K562 (cell line): ENCODE results near the gene INCENP. TPM values are rescaled to one million over a fixed set of nuclear protein-coding genes. Genes with fewer than 3 reads are reported as not detected.

Experiments
- ATAC-seq: fragments of 200-7000 bp; cut with Tn5 transposase; 3 replicates; pipeline ENCODE4 v1.9.1; 2020; ENCODE audit warnings: moderate library complexity
- BruUV-seq: library from RNA; stranded (reverse); fragments of 400-500 nt; replicated peaks from 2 replicates; lab custom pipeline; 2021; lab: Mats Ljungman, UMichigan
- CTCF ChIA-PET: fragments of 300-600 bp; formaldehyde crosslinking; extraction: SDS; loops from one replicate; lab custom pipeline; 2021; ENCODE audit warnings: low intra/inter-chr PET ratio; lab: Yijun Ruan, JAX
- POLR2A ChIA-PET: fragments of 300-600, 350-650 bp; sonication (Branson Sonifier 250); formaldehyde crosslinking; extraction: SDS; loops from one replicate; lab custom pipeline; 2021; ENCODE audit warnings: antibody characterized with exemption, inconsistent platforms; lab: Yijun Ruan, JAX
- DNase-seq, 4 experiments: peaks; one replicate each; pipeline versions ENCODE4 v3.0.0 to v3.0.0-alpha.2; 2011 to 2018; ENCODE audit warnings: low spot score in 3 of 4, mixed read lengths in 3 of 4; ENCODE audit errors: extremely low read depth in 1 of 4
- FAIRE-seq: peaks from 2 replicates; lab custom pipeline; 2011; peaks lifted over from hg19 to GRCh38; lab: Jason Lieb, UNC
- H2AFZ ChIP-seq: 2 replicates; pipeline ENCODE4 v1.6.0; 2011; ENCODE audit warnings: low read depth, low read length, control low read depth, inconsistent platforms
- H3K27ac ChIP-seq: fragments of 200-600 bp; 3 replicates; pipeline ENCODE4 v1.8.0; 2011; ENCODE audit warnings: low read depth, mild to moderate bottlenecking, control low read depth, inconsistent platforms, low read length, moderate library complexity, mixed read lengths; ENCODE audit errors: extremely low read depth
- H3K27me3 ChIP-seq, 2 experiments: fragments of 300-600 bp in 1 of 2; 2 replicates in 1 of 2; 3 replicates in 1 of 2; pipeline versions ENCODE4 v1.6.0 to v1.8.0; 2011; ENCODE audit warnings: inconsistent platforms in 2 of 2, low read length in 2 of 2, mild to moderate bottlenecking in 1 of 2, mixed read lengths in 1 of 2, moderate library complexity in 1 of 2; ENCODE audit not compliant: control insufficient read depth in 2 of 2, insufficient read depth in 2 of 2
- H3K36me3 ChIP-seq: fragments of 300-600 bp; 3 replicates; pipeline ENCODE4 v1.8.0; 2011; ENCODE audit warnings: mild to moderate bottlenecking, low read length, inconsistent platforms; ENCODE audit not compliant: control insufficient read depth, insufficient read depth
- H3K4me1 ChIP-seq, 2 experiments: fragments of 200-600 bp in 1 of 2; replicated peaks in 1 of 2; 2 replicates in 1 of 2; 3 replicates in 1 of 2; pipeline versions ENCODE4 v1.5.1 to v1.8.0; 2011; ENCODE audit warnings: inconsistent platforms in 2 of 2, low read length in 2 of 2, mild to moderate bottlenecking in 1 of 2, mixed read lengths in 1 of 2, moderate library complexity in 1 of 2; ENCODE audit not compliant: control insufficient read depth in 2 of 2, insufficient read depth in 2 of 2
- H3K4me2 ChIP-seq: 2 replicates; pipeline ENCODE4 v1.6.1; 2011; ENCODE audit warnings: low read length, control low read depth, inconsistent platforms, mixed read lengths; ENCODE audit not compliant: insufficient read depth
- H3K4me3 ChIP-seq: fragments of 200-600 bp; sonication (generic), shearing (Covaris generic); 2 replicates; pipeline ENCODE4 v1.5.1; 2016; ENCODE audit warnings: control low read depth, inconsistent platforms
- H3K79me2 ChIP-seq: fragments of 200-600 bp; 3 replicates; pipeline ENCODE4 v1.8.0; 2011; ENCODE audit warnings: low read length, inconsistent platforms; ENCODE audit not compliant: control insufficient read depth, insufficient read depth
- H3K9ac ChIP-seq, 2 experiments: 2 replicates each; pipeline versions ENCODE4 v1.6.0 to v1.6.1; 2011; ENCODE audit warnings: low read depth in 2 of 2, low read length in 2 of 2, control low read depth in 1 of 2, inconsistent platforms in 1 of 2, mild to moderate bottlenecking in 1 of 2, mixed read lengths in 1 of 2; ENCODE audit not compliant: insufficient read depth in 1 of 2
- H3K9me1 ChIP-seq: one replicate; pipeline ENCODE4 v1.6.0; 2011; ENCODE audit warnings: inconsistent platforms, mild to moderate bottlenecking, low read length, moderate library complexity; ENCODE audit not compliant: control insufficient read depth, insufficient read depth
- H3K9me3 ChIP-seq: replicated peaks from 2 replicates; pipeline ENCODE4 v1.5.1; 2011; ENCODE audit warnings: low read depth, low read length, inconsistent platforms; ENCODE audit not compliant: control insufficient read depth, insufficient read depth
- H4K20me1 ChIP-seq: replicated peaks from 2 replicates; pipeline ENCODE4 v1.6.1; 2011; ENCODE audit warnings: low read length, inconsistent platforms, mixed read lengths; ENCODE audit not compliant: control insufficient read depth, insufficient read depth
- POLR2AphosphoS2 ChIP-seq: IDR thresholded peaks from 2 replicates; pipeline ENCODE4 v1.6.1; 2012; ENCODE audit warnings: low read length, improper control_type of control experiment
- PRDM10 ChIP-seq: fragments of 450-650 bp; IDR thresholded peaks from 2 replicates; pipeline ENCODE4 v1.6.1; 2018; ENCODE audit not compliant: partially characterized antibody
- TFE3 ChIP-seq: fragments of 450-650 bp; formaldehyde crosslinking; IDR thresholded peaks from 2 replicates; pipeline ENCODE4 v1.4.0; 2020; ENCODE audit warnings: mild to moderate bottlenecking, mixed read lengths
- USF1 ChIP-seq: sonication (generic); formaldehyde crosslinking; IDR thresholded peaks from 2 replicates; pipeline ENCODE4 v1.9.0; 2022; ENCODE audit warnings: mild to moderate bottlenecking, missing genetic modification reagents
- WGBS: fragments of 100-300 bp; shearing (Covaris generic); methylation state at CpG from one replicate; pipeline ENCODE4 v1.1.6; 2016; ENCODE audit warnings: low coverage, mixed read lengths; ENCODE audit not compliant: insufficient coverage; ENCODE audit errors: missing lambda C conversion rate; 5-methylcytosine and 5-hydroxymethylcytosine counted together
- in situ Hi-C: fragments of 300-500 bp; cut with MboI; formaldehyde crosslinking; loops from 4 replicates; pipeline ENCODE4 v1.15.0; 2018; ENCODE audit warnings: inconsistent platforms, mixed read lengths
- intact Hi-C: fragments of 100-400 bp; cut with micrococcal nuclease; formaldehyde crosslinking; loops from 2 replicates; pipeline ENCODE4 v1.14.2; 2022
- polyA plus RNA-seq, 8 experiments: library from polyadenylated mRNA; depleted of rRNA in 4 of 8; stranded (reverse) in 5 of 8; unstranded in 3 of 8; fragments of >200 nt; fragmentation: Nextera tagmentation in 2 of 8; fragmentation: Illumina TruSeq in 1 of 8; extraction: Ambion mirVana in 2 of 8; extraction: Trizol in 1 of 8; gene quantifications; 2 replicates each; pipeline versions ENCODE4 v1.2.1 to v1.2.3, GENCODE V29; 2011 to 2014; ENCODE audit warnings: inconsistent platforms in 1 of 8, missing spikeins in 1 of 8
- total RNA-seq, 7 experiments: library from RNA; depleted of rRNA in 6 of 7; stranded (reverse); fragments of >200 nt in 6 of 7; fragmentation: Illumina TruSeq in 2 of 7; extraction: Trizol in 2 of 7; gene quantifications; 2 replicates each; pipeline versions ENCODE4 v1.2.1 to v1.2.3, GENCODE V29; 2011 to 2021; ENCODE audit warnings: low replicate concordance in 1 of 7

The INCENP gene
- total and polyA plus RNA-seq, 9 of the 15 experiments (the other 6 are each of a cell fraction or from before 2014, with no cell fraction given), result 1.1 to 97.9 (median 28.2) TPM

- POLR2A ChIA-PET, result interaction anchor here (0.6 to 1.8 kb wide), 2 partner anchors 10 to 80 kb away, joined by 3 to 6 read pairs; partner anchors contain the start of gene INCENP
- ATAC-seq, result no peak
- Histone ChIP-seq H3K9ac (peak overlapping the region in 1 of 2 experiments; percentile 67; a peak in 1 of 4 replicates), H3K27me3 (no peaks in the 10 kb centered on the region), H3K4me1 (peaks cover 3 to 11% of the 10 kb centered on the region in 2 experiments; a peak in 3 of 5 replicates), H2AFZ (no peak overlapping the region), H3K36me3 (peaks cover 88% of the 10 kb centered on the region; the same call in 2 of the 3 replicates)
- intact Hi-C loops, result no loop called here
- no peak for DNase-seq
- CTCF ChIA-PET, result no interaction called here
- in situ Hi-C loops, result no loop called here
- TF ChIP-seq TFE3 (CRISPR knock-in tag) (no peak), POLR2AphosphoS2 (no peak), USF1 (CRISPR knock-in tag) (peak; percentile 55; the same call in 1 of the 2 replicates), PRDM10 (no peak)
- TF ChIP-seq, all 486 proteins: peak for 1
- no peak for FAIRE-seq
- Histone ChIP-seq H3K9me1 (peaks cover 1% of the 10 kb centered on the region), H3K4me2 (no peak overlapping the region), H3K27ac (no peak overlapping the region; the same call in 2 of the 3 replicates), H4K20me1 (peaks cover 28% of the 10 kb centered on the region), H3K9me3 (no peaks in the 10 kb centered on the region), H3K4me3 (no peak overlapping the region), H3K79me2 (peaks cover 76% of the 10 kb centered on the region)
- no TSS peak for BruUV-seq
- WGBS, result 85% methylated on average over 16 of the region's 16 CpGs
Observed at GRCh38 chr11:62133328-62134065, 9.7 kb downstream of the INCENP start.
